A549 treated with GW870086 at 1 μM for 4 hours (cell line): Measurements from ENCODE around the gene FYTTD1. TPM values are rescaled to one million over a fixed set of nuclear protein-coding genes. Genes with fewer than 3 reads are reported as not detected.

Experiments
- total RNA-seq: library from RNA; stranded (reverse); fragments of 200-300 nt; extraction: Qiagen RNA extraction; gene quantifications from 5 replicates; pipeline ENCODE4 v1.2.3, GENCODE V29; 2022; ENCODE audit warnings: low read depth

Gene FYTTD1
- 26.3 to 32.8 TPM (median 29.4 TPM) in 5 replicates for total RNA-seq

DNA sequence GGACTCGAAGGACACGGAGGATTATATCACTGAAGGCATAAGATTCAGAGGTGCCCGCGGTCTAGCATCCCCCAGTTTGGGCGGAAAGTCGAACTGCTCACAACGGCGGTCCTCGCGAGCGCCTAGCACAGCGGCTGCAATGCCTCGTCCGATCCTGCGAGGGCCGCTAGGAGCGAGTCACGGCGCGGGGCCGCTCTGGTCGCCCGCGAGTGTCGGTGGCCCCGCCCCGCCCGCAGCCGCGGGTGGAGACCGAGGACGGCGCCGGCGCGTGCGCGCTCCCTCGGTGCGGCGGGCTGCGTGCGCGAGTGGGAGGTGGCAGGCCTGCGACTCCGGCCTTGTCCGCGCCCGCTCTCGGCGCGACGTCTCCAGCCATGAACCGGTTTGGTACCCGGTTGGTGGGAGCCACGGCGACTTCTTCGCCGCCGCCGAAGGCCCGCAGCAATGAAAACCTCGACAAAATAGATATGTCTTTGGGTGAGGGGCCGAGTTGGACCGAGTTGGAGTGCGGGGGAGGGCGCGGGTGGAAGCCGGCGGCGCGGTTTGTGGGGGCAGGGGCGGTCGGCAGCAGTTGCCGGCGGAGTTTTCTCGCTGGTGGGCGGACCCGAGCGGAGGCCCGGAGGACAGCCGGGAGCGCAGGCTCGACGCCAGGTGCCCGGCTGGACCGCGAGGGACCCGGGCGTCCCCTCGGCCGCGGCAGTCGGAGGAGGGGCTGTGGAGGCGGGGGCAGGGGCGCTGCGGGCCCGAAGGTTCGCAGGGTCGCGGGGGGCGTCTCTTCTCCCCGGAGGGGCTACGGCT is at the start of gene FYTTD1:
FYTTD1 (plus strand) TSS at position 283 of the 795 bp plus-strand sequence; CDS start at position 372, 89 bp downstream.

GRCh38 chr3:197736491-197737318 is 13.0 kb upstream of the FYTTD1 start, which contains the start of gene RUBCN:
Gene RUBCN, minus strand, starts transcription at chr3:197736904. Its CDS starts 185 bp downstream, at chr3:197736719.

GRCh38 chr3:197791113-197791891 is 41.6 kb downstream of the FYTTD1 start, which contains the start of gene LRCH3:
Gene LRCH3, plus strand, starts transcription at chr3:197791254. Its CDS starts 25 bp downstream, at chr3:197791279.

Other genes starting within 250 kb of the FYTTD1 start
- gene BDH1, start 193.9 kb upstream of the FYTTD1 start, total RNA-seq: 3.5 to 4.5 TPM (median 4.2 TPM) in 5 replicates
- 7.7 to 10.7 TPM (median 9.7 TPM) in 5 replicates for gene RUBCN, start 13.0 kb upstream of the FYTTD1 start, total RNA-seq
- 11.0 to 18.8 TPM (median 13.2 TPM) in 5 replicates for gene LRCH3, start 41.4 kb downstream of the FYTTD1 start, total RNA-seq
- 1,083 to 1,238 TPM (median 1,102 TPM) in 5 replicates for gene RPL35A, start 200.3 kb downstream of the FYTTD1 start, total RNA-seq
- 1.4 to 2.7 TPM (median 2.5 TPM) in 5 replicates for gene LMLN, start 210.3 kb downstream of the FYTTD1 start, total RNA-seq